NCI-H2029 treated with DMSO at 0.1 percent for 48 hours (cell line): ENCODE data around the gene WWOX.
"Not testable (repeated sequence)": the region's sequence is repeated elsewhere in the genome, so short reads cannot be mapped to it uniquely, and the experiment has no call there.

Experiments used
- DNase-seq: peaks from one replicate; lab custom pipeline; 2025; lab: John Stamatoyannopoulos, UW

Gene WWOX

DNA sequence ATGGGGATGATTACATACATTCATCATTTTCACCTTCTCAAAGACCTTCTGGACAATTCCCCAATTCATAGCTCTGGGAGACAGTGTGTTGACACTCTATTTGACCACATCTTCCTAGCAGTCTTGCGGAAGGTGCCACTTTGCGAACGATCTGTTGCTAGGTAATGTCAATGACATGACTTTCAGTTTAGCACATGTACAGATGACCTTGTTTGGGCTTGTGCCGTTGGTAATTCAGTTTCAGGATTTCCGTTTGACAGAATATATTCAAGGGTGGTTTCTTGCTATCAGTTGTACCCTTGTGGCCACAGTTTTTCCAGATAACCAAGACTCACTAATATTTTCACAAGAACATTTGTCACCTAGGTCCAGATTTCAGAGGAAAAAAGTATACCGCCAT, 478.2 kb downstream of the WWOX start:
- DNase-seq, result no peak

DNA sequence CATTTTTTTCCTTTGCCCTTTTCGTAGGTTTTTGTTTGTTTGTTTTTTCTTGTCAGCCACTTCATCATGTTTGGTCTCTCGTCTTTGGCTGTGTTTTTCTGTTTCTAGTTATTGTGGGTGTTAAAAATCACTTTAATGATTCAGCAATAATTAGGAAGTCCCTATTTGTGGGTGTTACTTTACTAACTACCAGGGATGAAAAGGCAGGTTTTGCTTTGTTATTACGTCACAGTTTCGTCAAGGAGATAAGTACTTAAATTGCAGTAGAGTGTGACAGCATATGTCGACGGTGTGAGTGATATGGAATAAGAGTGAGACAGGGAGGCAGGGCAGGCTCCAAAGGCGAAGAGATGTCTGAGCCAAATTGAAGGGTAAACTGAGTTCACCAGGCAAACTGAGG, 479.6 kb downstream of the WWOX start:
- DNase-seq, result no peak

DNA sequence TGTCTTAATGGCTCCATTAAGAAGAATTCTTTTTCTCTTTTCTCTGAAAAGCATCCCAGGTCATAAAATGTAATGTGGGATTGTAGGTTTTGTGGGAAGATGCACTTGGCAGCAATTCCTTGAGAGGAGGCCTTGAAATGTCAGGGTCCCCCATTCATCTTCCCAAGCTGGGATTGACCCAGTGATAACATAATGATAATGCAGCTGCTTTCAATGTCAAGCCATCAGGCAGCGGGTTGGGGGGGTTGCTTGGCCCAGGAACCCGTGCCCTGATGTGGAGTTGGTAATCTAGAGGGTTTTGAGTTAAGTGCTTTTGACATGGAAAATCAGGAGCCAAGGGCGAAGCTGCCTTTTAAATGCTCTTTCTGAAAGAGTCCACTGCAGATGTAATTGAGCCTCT, 484.0 kb downstream of the WWOX start:
- no peak for DNase-seq

DNA sequence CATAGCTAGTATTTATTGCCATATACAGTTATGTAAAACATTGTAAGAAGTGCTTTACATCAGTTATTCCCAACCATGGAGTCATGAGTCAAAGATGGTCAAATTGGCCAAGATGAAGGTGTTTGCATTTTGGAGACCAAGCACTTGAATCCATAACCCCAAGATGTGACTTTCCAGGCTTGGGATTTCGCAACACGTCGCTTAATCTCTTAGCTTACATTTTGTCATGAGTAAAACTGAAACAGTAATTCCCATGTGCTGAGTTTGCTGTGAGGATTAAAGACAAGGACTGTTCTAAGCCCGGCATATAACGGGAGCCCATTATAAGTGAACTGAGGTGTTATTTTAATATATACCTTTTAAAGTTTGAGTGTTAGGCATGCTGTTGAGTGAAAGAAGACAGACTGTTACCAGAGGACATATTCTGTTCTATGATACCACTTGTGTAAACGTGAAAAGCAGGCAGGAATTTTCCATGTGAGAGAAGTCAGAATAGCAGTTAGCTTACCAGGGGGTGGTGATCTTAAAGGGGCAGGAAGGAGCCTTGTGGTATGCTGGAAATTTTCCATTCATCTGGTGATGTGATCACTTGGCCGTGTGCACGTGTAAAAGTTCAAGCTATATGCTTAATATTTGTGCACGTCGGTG, 484.9 kb downstream of the WWOX start:
- DNase-seq, result no peak

DNA sequence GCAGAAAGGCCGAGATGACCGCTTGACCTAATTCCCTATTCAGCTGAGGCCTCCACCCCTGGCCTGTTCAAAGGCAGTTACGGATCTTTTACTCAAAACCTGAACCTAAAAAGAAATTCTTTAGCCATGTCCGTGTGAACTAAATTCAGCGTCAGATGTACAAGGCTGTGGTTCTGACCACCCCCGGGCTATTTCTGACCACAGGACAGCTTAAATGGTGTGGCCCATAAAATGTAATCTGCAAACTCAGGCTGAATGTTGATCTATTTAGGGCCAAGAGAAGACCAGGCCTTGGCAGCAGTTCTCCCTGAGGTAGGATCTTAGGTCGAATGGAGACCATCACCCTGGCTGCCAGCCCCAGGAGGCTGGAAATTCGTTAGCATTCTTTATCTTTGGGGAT, 485.5 kb downstream of the WWOX start:
- DNase-seq, result no peak

DNA sequence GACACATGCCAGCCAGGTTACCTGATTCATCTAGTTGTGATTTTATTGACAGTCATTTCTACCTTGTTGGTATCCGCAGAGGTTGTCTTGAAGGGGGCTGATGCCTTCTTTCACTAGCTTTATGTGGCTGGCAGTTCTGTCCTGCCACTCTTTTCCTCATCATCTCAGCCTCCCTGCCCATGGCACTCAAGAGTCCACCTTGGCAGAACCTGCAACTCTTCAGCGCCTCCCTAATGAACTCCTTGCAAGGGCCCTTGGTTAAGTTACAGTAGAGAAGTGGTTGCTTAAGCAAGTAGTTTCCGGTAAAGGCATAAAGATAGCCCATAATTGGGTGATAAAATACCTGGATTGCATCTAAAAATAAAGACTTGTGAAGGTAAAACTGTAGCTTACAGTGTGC, 489.9 kb downstream of the WWOX start:
- DNase-seq, result no peak

DNA sequence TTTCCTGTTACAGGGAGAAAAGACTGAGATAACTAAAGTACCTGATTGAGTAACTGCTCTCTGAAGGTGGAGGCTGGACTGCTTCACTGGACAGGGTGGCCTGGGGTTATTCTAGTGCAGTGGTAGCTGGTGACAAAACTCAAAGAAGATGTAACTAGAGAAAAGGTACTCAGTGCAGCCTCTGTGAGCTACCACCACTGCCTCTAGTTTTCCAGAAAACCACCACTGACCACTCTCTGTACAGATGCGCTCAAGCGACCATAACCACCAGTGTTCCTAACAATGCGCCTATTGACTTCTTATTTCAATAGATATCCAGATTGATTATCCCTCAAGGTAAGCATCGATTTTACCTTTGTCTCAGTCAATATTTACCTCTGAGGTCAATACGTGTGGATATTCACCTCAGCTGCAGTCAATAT, 492.2 kb downstream of the WWOX start:
- DNase-seq, result no peak

DNA sequence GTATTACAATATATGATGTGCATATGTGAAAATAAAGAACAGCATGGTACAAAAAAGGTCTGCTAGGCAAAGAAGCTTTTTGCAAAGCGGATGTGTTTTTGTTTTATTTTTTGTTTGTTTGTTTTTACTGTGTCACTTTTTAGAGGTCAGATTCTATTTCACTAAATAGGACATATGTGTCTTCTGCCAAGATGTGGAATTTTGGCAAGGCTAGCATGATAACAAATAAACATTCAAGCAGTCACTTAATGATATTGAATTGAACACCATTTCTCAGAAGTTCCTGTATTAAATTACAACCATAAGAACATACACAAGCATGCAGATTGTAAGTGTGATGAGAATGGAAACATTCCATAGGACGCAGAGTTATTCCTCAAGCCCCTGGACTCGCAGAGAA, 492.7 kb downstream of the WWOX start:
- no peak for DNase-seq

DNA sequence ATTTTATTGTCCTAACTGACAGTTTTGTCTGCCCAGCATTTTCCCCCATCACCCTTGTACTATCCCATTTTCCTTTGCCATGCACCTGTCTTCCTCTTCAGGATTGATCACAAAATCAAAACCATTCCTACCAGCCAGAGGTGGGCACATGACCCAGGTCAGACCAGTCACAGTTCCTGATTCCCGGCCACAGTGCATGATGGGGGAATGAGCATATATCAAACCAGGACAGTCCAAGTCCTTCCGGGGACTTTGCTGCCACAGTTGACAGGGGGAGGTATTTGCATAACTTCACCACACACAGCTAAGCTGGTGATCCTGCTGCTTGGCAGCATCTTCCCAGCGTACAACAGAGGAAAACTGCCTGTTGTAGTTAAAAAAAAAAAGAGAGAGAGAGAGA, 493.9 kb downstream of the WWOX start:
- DNase-seq, result no peak

DNA sequence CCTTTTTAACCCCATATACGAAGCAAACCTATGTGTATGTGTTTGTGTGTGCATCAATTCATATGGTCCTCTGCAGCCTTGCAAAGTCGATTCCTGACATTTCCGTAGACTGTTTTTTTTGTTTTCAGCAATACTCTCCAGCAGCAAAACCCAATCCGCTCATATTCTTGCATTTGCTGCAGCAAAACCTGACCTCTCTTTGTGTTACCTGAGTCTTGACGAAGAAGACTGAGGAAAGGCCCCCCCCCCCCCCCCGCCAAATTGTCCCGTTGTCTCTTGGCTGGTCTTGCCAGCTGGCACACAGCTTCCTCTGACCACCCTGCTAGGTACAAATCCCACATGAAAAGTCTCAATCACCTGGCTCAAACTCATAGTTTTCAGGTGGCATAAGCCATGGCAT, 494.7 kb downstream of the WWOX start:
- no peak for DNase-seq

DNA sequence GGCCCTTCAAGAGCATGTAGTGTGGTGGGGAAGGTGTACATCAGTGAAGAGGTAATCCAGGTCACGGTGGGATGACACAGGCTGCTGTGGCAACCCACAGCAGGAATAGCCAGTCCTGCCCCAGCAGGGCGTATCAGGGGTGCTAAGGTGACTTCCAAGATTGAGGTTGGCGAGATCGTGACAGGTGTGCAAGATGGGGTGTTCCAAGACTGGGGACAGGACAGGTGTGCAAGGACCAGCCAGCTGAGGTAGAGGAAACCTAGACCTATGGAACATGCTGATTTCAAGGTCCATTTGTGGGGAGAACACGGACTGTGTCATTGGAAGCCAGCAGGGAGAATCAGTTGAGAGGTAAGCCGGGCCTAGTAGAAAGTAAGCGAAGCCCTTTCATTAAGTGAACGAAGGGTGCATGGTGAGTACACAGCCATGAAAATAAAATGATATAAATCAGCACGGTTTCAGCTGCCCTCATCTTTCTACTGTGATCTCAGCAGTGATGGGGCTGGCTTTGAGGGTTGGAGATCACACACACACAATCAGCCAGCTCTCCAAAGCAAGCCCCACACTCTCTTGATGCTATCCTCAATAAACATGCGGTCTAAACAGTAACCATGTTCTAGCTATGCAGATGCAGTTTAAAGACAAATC, 497.0 kb downstream of the WWOX start:
- DNase-seq, result no peak

DNA sequence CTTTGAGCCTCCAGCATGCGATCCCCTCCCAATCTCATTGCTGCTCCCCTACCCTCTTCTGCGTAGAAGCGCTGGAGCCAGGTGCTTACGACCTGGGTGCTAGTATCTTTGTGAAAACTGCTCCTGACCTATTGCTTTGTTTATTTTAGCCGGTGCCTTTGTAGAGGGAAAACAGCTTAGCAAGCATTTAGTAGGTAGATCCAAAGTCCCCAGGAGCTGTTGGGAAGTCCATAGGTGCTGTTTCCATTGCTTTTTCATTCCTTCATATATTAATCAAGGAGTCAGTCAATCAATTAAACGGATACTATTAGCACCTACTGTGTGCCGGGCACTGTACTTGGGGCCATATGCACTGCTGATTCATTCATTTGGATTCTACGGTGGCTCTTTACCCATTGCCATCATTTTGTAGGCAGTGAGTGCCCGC, 497.6 kb downstream of the WWOX start:
- no peak for DNase-seq

DNA sequence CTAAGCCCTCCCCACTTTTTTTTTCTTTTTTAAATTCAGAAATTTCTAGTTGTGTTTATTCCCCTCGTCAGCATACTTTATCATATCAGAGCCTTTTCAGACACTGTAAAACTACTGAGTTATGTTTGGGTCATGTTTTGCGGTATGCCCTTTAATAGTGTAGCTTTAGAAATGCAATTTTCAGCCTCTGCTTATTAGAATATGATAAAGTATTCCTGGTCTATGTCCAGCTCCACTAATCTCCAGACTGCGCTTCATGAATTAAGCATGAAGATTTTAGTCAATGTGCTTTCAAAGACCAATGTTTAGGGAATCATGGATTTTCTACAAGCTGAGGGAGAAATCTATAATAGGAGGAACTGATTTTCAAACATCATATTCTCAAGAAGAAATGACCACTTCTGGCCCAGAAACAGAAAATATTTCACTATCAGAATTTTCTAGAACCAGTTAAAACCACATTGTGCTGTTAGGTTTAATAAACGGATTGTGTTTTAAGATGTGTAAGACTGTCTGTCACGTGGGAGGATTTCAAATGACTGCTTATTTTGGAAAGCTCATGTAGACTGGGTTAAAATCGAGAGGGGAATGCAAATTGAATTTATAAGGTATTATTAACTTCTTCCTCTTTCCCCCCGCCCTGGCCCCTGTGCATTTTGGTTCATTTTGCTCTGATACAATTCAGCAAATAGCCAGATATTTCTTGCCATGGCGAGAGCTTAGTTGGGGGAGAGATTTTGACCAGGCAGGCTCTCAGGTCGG, 498.5 kb downstream of the WWOX start:
- no peak for DNase-seq

DNA sequence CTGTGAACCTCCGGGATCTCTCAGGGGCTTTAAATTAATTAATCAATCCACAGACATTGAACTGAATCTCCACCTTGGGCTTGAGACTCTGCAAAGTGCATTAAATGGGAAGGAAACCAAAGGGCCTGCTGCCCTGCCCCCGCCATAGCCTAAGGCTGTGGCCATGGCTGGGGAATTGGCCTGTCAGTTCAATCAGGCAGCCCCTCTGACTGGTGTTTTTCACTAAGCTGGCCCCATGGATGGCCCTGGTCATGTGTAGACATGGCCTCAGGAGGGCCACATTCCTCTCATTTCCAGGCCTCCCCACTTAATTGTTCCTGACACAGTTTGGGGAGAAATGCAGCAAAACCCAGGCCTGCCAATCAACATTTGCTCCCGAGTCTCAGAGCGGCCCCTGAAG, 499.8 kb downstream of the WWOX start:
- no peak for DNase-seq

DNA sequence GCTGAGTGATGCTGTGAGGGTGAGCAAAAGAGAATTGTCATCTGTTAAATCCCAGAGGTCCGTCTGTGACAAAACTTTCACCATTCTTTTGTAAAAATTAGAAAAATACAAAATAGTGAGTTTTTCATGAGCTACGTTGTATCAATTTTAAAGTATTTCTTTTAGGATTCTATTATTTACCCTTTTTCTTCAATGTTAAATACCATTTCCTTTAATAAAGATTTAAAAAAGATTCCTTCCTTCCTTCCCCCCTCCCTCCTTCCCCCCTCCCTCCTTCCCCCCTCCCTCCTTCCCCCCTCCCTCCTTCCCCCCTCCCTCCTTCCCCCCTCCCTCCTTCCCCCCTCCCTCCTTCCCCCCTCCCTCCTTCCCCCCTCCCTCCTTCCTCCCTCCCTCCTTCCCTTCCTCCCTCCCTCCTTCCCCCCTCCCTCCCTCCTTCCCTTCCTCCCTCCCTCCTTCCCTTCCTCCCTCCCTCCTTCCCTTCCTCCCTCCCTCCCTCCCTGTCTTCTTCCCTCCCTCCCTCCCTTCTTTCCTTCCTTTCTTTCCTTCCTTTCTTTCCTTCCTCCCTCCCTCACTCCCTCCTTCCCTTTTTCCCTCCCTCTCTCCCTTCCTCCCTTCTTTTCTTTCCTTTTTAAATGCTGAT, 505.1 kb downstream of the WWOX start:
- DNase-seq, result not testable (repeated sequence)

DNA sequence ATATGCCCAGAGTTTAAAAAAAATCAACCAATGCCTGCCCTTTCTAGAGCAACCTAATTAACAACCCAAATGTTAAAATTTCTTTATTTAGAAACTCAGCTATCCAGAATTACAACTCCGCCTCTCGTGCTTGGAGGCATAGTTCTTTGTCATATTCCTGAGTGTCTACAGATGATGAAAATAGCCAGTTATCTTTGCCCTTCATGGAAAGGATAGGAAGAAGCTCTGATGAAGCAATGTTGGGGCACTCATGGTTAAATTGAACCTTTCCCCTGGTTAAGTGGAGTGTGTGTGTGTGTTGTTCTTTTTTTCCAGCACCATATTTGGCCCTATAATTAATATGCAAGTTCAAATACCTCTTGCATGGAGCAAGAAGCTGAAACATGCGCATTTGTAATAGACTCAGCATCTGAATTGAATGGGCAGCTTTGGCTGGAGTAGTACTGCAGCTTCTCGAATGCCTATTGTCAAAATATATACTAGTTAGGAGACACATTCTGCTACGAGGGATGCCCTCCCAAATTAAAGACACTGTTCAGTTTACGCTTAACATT, 506.2 kb downstream of the WWOX start:
- DNase-seq, result no peak

DNA sequence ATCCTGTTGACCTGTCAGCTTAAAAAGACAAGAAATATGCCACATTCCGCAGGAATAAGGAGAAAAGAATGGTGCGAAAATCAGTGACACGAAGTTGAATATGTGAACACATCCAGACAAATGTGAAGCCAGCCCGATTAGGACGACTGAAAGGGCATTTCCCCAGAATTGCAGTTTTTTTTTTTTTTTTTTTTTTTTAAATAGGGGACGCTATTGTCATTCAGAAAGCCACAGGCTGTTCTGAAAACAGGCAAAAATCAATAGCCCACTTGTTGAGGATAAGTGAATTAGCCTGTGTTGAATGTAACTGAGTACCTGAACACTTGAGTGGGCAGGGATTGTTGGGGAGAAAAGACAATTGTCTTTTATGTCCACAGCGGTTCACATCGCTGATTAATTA, 507.1 kb downstream of the WWOX start:
- no peak for DNase-seq

DNA sequence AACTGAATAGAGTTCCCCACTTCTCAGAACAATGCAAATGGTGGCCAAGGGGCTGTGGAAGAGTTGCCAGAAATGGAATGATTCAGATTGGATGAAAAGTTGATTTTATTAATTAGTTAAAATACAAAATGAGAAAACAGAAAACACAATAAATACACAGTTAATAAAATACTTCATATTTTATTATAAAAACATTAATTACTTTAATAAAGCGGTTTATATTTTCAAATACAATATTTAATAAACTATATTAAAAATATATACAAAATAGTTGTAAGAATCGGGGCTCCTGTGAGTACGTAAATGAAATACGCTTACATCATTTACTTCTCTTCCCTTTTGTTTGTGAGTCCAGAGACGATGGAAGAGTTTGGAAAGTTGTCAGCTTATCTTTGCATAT, 507.6 kb downstream of the WWOX start:
- no peak for DNase-seq

DNA sequence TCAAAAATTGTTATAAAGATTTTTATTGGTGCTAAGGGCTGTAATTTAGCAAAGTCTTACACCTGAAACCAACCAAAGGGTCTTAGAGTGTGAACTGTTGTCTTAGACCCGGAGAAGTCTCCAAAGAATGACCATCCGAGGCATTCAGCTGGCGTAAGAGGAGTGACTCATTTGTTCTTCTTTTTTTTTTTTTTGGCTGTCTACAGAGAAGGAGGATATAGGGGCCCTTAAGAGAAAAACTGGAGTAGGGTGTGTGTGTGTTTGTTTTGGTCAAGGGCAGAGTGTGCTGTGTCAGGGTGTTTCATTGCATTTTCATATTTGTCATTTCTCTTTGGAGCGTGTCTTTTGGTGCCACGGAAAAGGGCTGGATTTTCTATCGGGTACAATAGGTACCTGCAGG, 508.0 kb downstream of the WWOX start:
- no peak for DNase-seq

DNA sequence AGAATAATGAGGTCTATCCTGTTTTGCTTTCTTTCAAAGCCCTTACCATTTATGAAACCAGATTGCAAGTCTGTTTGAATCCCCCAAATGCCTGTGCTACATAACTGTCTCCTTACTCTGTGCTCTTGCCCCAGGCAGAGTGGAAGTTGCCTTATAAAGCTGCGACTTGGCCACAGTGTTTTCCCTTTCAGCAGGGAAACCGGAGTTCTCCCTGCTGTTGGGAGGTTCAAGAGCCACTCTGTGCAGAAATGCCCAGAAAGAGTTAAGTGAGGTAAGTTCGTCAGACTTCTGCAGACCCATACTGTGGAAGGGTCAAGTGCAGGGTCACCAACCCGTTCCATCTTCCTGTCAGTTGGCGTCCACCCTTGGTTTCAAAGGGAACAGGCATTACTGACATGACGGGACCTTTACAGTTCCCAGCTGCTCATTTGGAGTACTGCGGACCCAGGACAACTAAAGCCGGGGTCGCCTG, 508.9 kb downstream of the WWOX start:
- DNase-seq, result no peak

DNA sequence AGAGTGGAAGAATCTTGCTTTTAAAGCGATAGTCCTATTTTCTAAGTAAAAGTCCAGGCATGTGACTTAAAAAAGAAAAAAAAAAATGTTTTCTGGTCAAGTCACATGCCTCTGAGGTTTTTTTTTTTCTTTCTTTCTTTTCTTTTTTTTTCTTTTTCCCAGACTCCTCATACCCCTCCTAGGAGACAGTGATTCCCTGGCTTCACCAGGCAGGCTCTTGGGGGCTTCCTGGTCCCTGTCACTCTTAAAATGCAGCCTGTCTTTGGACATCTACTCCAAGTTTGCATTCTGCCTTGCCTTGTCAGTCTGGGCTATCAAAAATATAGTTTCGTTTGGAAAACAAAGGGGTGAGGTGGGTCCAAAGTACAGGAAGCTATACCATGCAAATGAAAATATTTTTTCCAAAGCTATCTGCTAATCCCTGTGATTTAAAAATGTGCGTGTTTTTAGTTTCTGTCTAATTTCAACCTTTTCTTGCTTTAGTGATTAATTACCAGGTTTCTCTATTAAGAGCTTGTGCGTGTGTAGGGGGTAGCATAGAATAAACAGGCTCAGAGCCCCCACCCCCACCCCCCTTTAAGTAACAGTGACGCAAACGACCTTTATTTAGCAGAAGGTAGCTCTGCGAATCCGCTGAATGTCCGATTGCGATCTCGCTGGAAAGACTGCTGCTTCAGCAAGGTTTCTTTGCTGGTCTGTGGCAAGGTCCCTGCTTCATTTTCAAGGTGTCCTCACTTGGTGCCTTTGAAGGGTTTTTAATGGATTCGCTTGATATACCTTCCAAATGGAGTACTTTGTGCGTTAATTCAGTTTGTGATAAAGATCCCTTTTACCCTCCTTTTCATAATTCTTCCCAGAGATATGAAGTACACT, 510.2 kb downstream of the WWOX start:
- no peak for DNase-seq
